ENCODE results near the gene BBS1. TPM values are rescaled to one million over a fixed set of nuclear protein-coding genes. Genes with fewer than 3 reads are reported as not detected.

The BBS1 gene
- total RNA-seq, 4 donors from 2014 or later, result 83.2 to 200 (median 165) TPM

DNA sequence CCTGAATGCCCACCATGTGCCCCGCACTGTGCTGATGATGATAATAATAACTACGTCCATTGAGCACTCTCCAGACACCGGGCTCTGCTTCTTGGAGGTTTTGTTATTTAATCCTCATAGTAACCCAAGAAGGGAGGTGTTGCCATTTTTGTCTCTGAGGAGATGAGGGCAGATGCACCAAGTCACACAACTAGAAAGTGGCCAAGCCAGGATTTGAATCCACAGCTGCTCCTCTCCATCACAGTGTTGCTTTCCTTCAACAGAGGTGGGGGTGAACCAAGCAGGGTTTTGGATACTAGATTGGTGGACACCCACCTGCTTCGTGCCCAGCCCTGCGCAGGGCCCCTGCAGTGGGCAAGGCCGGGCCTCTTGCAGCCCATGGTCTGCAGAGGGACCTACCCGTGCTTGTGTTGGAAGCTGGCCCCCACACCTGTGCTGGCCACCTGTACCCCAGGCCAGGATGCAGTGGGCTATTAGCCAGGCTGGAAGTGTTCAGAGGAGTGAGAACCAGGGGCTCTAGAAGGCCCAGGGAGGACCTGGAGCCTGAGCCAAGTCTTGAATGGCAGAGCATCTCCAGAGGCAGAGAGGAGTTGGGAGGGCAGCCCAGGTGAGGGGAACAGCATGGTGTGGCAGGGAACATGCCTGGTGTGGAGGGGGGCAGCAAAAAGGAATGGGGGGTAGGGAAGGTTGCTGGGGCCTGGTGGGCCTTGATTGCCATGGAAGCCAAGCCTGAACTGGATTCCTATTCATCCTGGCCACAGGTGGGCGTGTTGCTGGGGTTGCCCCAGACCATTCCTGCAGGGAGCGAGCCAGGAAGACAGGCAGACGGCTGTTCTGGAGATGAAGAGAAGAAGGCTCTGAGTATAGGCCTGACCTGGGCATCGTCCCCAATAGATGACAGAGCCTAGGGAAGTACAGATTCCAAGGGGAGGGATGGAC lies 32.9 kb upstream of the BBS1 start:
- Histone ChIP-seq H3K27ac (no peak overlapping the region), H3K27me3 (no peaks in the 10 kb centered on the region), H3K36me3 (peaks cover 0 to 12% of the 10 kb centered on the region in 2 donors), H3K4me1 (peaks cover 5 to 18% of the 10 kb centered on the region in 2 donors), H3K4me3 (replicated peaks in 1 of 3) (no peak overlapping the region), H3K9me3 (no peaks in the 10 kb centered on the region)
- intact Hi-C loops (cut with DNase I), result no loop called here
- TF ChIP-seq, protein P1, sequence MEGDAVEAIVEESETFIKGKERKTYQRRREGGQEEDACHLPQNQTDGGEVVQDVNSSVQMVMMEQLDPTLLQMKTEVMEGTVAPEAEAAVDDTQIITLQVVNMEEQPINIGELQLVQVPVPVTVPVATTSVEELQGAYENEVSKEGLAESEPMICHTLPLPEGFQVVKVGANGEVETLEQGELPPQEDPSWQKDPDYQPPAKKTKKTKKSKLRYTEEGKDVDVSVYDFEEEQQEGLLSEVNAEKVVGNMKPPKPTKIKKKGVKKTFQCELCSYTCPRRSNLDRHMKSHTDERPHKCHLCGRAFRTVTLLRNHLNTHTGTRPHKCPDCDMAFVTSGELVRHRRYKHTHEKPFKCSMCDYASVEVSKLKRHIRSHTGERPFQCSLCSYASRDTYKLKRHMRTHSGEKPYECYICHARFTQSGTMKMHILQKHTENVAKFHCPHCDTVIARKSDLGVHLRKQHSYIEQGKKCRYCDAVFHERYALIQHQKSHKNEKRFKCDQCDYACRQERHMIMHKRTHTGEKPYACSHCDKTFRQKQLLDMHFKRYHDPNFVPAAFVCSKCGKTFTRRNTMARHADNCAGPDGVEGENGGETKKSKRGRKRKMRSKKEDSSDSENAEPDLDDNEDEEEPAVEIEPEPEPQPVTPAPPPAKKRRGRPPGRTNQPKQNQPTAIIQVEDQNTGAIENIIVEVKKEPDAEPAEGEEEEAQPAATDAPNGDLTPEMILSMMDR (IDR thresholded peaks at IDR 0.05), result no peak
- WGBS, 2 donors, result 89% methylated on average over 10 of the region's 11 CpGs
- no peak for DNase-seq

DNA sequence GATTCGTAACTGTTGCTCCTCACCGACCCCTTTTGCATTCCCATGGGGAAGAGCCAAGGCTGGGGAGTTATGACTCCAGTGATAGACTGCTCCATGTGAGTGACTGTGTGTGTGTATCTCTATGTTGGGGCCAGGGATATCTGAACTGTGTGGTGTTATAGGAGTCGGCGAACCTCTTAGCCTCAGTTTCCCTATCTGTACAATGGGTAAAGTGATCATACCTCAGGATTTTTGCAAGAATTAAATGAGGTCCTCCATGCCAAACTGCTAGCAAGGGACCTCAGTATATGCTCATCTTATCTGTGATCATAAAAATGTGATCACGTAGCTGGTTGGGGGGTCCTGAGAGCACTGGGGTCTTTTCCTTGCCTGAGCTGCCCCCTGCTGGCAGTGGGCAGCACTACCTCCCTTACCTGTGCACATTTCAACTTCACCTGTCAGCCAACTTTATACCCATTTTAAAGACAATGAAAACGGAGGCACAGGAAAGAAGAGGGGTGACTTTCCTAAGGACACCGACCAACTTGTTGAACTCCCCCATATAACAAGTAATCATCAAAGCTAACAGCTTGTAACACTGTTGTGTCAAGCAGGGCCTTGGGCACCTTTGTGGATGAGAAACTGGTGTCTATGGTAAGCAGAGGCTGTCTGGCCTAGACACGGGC lies 31.6 kb upstream of the BBS1 start:
- WGBS, 2 donors, result 51 to 53% methylated on average over 8 of the region's 8 CpGs
- Histone ChIP-seq H3K27ac (peak overlapping the region in 1 of 3 donors; percentile 92), H3K4me1 (peaks cover 5 to 18% of the 10 kb centered on the region in 2 donors), H3K4me3 (replicated peaks in 1 of 3) (peak overlapping the region in 2 of 3 donors; percentile 16 to 69), H3K9me3 (no peaks in the 10 kb centered on the region), H3K27me3 (no peaks in the 10 kb centered on the region), H3K36me3 (peaks cover 0 to 9% of the 10 kb centered on the region in 2 donors)
- intact Hi-C loops (cut with DNase I), result no loop called here
- no peak for TF ChIP-seq POLR2A (IDR thresholded peaks at IDR 0.05)
- TF ChIP-seq, protein P1 (IDR thresholded peaks at IDR 0.05), result peak; percentile 26 to 63 (median 54)
- no peak for DNase-seq

DNA sequence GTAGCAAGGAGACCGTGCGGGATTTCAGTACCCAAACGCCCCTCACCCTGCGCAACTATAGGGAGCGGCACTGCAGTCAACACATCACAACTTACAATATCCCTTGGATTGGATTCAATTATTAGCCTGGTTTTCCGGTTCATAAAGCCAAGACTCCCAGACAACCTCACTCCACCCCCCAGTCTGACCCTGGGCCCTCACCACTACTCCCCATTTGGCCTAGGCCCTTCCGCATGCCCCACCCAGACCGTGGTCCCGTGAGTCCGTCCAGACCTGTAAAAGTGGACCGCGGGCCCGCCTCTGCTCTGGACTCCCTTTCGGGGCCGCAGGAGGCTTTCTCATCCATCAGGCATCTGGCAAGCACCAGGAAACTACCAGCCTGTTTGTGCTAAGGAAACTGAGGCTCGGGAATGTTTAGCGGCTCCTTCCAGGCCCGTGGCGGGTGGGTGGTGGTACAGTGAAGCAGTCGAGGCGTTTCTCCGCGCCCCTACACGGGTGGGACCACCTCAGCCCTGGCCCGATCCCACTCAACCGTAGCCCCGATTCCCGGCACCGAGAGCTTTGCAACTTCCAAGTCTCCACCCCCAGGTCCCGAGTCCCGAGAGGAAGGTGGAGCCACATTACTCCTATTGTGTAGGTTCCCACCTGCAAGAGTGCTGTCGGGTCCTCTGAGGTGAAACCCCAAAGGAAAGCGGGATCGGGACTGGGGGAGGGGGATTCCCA lies 30.9 kb upstream of the BBS1 start:
- H3K27ac ChIP-seq, result peak overlapping the region; percentile 34 to 92 (median 67)
- intact Hi-C loops (cut with DNase I), result no loop called here
- H3K4me1 ChIP-seq, result peaks cover 5 to 18% of the 10 kb centered on the region in 2 donors
- WGBS, 2 donors, result 2 to 9% methylated on average over 10 to 29 of the region's 34 CpGs
- peak; percentile 44 to 45 for DNase-seq
- H3K36me3 ChIP-seq, result peaks cover 0 to 4% of the 10 kb centered on the region in 2 donors
- TF ChIP-seq, protein P1 (IDR thresholded peaks at IDR 0.05), result no peak
- no peak for TF ChIP-seq POLR2A (IDR thresholded peaks at IDR 0.05)
- H3K27me3 ChIP-seq, result no peaks in the 10 kb centered on the region
- peak overlapping the region; percentile 16 to 75 (median 69) for H3K4me3 ChIP-seq (replicated peaks in 1 of 3)
- no peaks in the 10 kb centered on the region for H3K9me3 ChIP-seq

DNA sequence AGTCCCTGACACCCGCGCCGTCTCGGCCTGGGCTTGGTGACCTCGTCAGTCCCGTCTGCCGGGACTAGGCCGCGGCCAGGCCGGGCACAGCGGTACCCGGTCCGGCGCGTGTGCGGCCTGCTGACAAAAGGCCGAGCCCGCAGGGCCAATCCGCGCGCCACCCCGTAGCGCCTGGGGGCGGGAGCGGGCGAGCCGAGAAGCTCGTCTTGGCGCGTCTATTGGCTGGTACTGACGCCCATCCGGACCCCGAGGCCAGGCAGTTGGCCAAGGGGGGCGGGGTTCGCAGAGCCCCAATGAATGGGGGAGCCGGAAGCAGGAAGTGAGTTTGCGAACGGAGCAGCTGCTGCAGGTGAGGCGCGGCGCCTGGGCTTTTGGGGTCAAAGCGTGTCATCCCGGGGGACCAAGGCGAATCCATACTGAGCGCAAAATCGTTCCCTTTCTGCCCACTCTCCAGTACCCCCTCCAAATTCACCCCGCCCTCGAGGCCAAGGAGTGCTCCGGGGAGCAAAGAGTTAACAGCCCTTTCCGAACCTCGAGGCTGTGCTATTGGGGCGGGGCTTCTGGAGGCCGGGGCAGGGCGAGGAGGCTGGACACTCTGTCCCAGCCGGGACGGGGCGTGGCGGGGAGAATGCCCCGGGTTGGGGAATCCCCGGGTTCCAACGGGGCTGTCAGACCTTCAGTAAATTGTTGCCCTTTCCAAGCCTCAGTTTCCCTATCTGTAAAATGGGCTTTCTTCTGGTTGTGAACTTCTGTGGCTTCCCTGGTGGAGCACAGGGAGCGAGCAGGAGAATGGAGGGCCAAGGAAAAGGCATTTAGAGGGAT lies 30.1 kb upstream of the BBS1 start, which contains the start of gene DPP3:
DPP3 (plus strand) TSS at position 318 of the 822 bp plus-strand sequence. CDS start 1,767 bp downstream, outside the sequence.
- WGBS, 2 donors, result 2 to 4% methylated on average over 18 to 28 of the region's 62 CpGs
- intact Hi-C loops (cut with DNase I), result no loop called here
- H3K9me3 ChIP-seq, result no peaks in the 10 kb centered on the region
- peak within 1 kb of the TSS; percentile 34 to 92 (median 67) for H3K27ac ChIP-seq
- H3K36me3 ChIP-seq, result no peaks in the 10 kb centered on the region
- H3K27me3 ChIP-seq, result no peaks in the 10 kb centered on the region
- H3K4me3 ChIP-seq (replicated peaks in 1 of 3), result peak within 1 kb of the TSS; percentile 52 to 75 (median 69)
- H3K4me1 ChIP-seq, result peaks cover 5 to 18% of the 10 kb centered on the region in 2 donors
- TF ChIP-seq, protein P1 (IDR thresholded peaks at IDR 0.05), result no peak
- TF ChIP-seq POLR2A (IDR thresholded peaks at IDR 0.05), result peak in 1 of 2 donors; percentile 91
- DNase-seq, result peak; percentile 99
